HG03159 (cell line): ENCODE results near the gene LDB2.

ENCODE experiments used
- ATAC-seq: cut with Tn5 transposase; IDR thresholded peaks from one replicate; pipeline ENCODE4 v1.9.1; 2021; ENCODE audit warnings: mild to moderate bottlenecking, moderate library complexity; ENCODE audit not compliant: unreplicated experiment

The LDB2 gene

GRCh38 chr4:16809064-16809463 is 89.4 kb downstream of the LDB2 start:
- no peak for ATAC-seq

GRCh38 chr4:16807355-16807754 is 91.1 kb downstream of the LDB2 start:
- no peak for ATAC-seq

- ATAC-seq, result no peak
Measured at GRCh38 chr4:16804581-16804980, 93.9 kb downstream of the LDB2 start.

- ATAC-seq, result no peak
Measured at GRCh38 chr4:16802044-16802443, 96.4 kb downstream of the LDB2 start.

- no peak for ATAC-seq
Measured at GRCh38 chr4:16801356-16801755, 97.1 kb downstream of the LDB2 start.

GRCh38 chr4:16794816-16795445 is 103.5 kb downstream of the LDB2 start:
- ATAC-seq, result no peak

GRCh38 chr4:16791460-16791859 is 107.0 kb downstream of the LDB2 start:
- ATAC-seq, result no peak

GRCh38 chr4:16790508-16790907 is 107.9 kb downstream of the LDB2 start:
- ATAC-seq, result no peak

- no peak for ATAC-seq
Measured at GRCh38 chr4:16788868-16789267, 109.6 kb downstream of the LDB2 start.

GRCh38 chr4:16785793-16786527 is 112.5 kb downstream of the LDB2 start:
- ATAC-seq, result no peak

GRCh38 chr4:16783119-16783518 is 115.3 kb downstream of the LDB2 start:
- no peak for ATAC-seq

GRCh38 chr4:16779028-16779675 is 119.3 kb downstream of the LDB2 start:
- ATAC-seq, result no peak

- no peak for ATAC-seq
Measured at GRCh38 chr4:16777726-16778125, 120.7 kb downstream of the LDB2 start.

- no peak for ATAC-seq
Measured at GRCh38 chr4:16775411-16776154, 122.9 kb downstream of the LDB2 start.

- no peak for ATAC-seq
Measured at GRCh38 chr4:16772366-16772850, 126.0 kb downstream of the LDB2 start.

- ATAC-seq, result no peak
Measured at GRCh38 chr4:16770710-16771285, 127.6 kb downstream of the LDB2 start.

- no peak for ATAC-seq
Measured at GRCh38 chr4:16767861-16768260, 130.6 kb downstream of the LDB2 start.

- ATAC-seq, result no peak
Measured at GRCh38 chr4:16767251-16767650, 131.2 kb downstream of the LDB2 start.

- ATAC-seq, result no peak
Measured at GRCh38 chr4:16765546-16765945, 132.9 kb downstream of the LDB2 start.

- no peak for ATAC-seq
Measured at GRCh38 chr4:16764622-16765021, 133.8 kb downstream of the LDB2 start.
